ENCODE results near the gene ABCC1. TPM values are rescaled to one million over a fixed set of nuclear protein-coding genes. Genes with fewer than 3 reads are reported as not detected.
A peak's percentile ranks its signal among the peaks of the same experiment; 100 is the strongest.
"Not testable (repeated sequence)": the region's sequence is repeated elsewhere in the genome, so short reads cannot be mapped to it uniquely, and the experiment has no call there.

The ABCC1 gene
- total and polyA plus RNA-seq, 2 of the 4 experiments (the other 2 are of a cell fraction) = 39.4 to 66.0 TPM

DNA sequence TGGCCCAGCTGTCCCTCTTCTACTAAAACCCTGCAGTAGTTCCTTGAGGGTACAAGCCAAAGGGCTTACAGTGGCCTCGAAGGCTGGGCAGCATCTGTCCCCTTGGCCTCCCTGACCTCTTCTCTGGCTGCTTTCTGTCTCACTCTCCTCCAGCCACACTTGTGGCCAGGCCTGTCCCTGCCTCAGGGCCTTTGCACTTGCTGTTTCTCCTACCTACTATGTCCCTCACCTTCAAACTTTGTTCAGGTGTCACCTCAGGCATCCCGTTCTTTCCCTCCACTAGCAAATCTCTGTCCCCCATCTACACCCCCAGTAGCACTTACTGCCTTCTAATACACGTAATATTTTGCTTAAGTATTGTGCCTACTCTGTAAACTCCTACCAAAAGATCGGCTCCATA is 6.0 kb downstream of the ABCC1 start:
- H4K5ac ChIP-seq (ENCODE audit: low read depth, low read length) = no peak overlapping the region
- H3K4me2 ChIP-seq (ENCODE audit: low read depth, low read length) = no peak overlapping the region
- H3K4me1 ChIP-seq (ENCODE audit: control insufficient read depth, insufficient read depth, low read length) = peaks cover 25% of the 10 kb centered on the region
- H2AK5ac ChIP-seq (ENCODE audit: low read depth, low read length) = peak overlapping the region; percentile 40
- no peak overlapping the region for H3K56ac ChIP-seq (ENCODE audit: extremely low read depth, insufficient read depth, low read length)
- no peak overlapping the region for H4K91ac ChIP-seq (ENCODE audit: insufficient read depth, low read depth, low read length)
- H2AFZ ChIP-seq (replicated peaks; ENCODE audit: low read length, poor library complexity) = no peak overlapping the region
- CTCF ChIA-PET = no interaction called here
- WGBS, 2 experiments (ENCODE audit: extremely low coverage in 2 of 2, insufficient read length in 1 of 2) = 100% methylated on average over 2 of the region's 4 CpGs; no CpG with 5 or more reads in 1 of the 2 experiments
- POLR2A ChIA-PET (ENCODE audit: unreplicated experiment) = no interaction called here
- H3K9me1 ChIP-seq (ENCODE audit: insufficient read depth, low read length) = peaks cover 57% of the 10 kb centered on the region
- in situ Hi-C loops (cut with MboI; ENCODE audit: low sequenced_read_pairs) = no loop called here
- H3K14ac ChIP-seq (replicated peaks; ENCODE audit: low read depth, low read length) = no peak overlapping the region
- peak overlapping the region; percentile 23; the same call in 1 of the 2 replicates for H3K23ac ChIP-seq (ENCODE audit: low read depth, low read length)
- H3K4ac ChIP-seq (ENCODE audit: low read depth, low read length) = no peak overlapping the region
- ATAC-seq (ENCODE audit: low read depth) (no peak), DNase-seq (no peak)
- no peak overlapping the region for H2BK120ac ChIP-seq (ENCODE audit: low read depth, low read length)
- TF ChIP-seq POLR2A (IDR thresholded peaks at IDR 0.05; ENCODE audit: low read depth, low read length) = no peak
- TF ChIP-seq MAFK (IDR thresholded peaks at IDR 0.05; ENCODE audit: low read depth, low read length) = no peak
- no peak for TF ChIP-seq BHLHE40 (IDR thresholded peaks at IDR 0.05; ENCODE audit: low read depth, low read length)
- TF ChIP-seq, protein P1, sequence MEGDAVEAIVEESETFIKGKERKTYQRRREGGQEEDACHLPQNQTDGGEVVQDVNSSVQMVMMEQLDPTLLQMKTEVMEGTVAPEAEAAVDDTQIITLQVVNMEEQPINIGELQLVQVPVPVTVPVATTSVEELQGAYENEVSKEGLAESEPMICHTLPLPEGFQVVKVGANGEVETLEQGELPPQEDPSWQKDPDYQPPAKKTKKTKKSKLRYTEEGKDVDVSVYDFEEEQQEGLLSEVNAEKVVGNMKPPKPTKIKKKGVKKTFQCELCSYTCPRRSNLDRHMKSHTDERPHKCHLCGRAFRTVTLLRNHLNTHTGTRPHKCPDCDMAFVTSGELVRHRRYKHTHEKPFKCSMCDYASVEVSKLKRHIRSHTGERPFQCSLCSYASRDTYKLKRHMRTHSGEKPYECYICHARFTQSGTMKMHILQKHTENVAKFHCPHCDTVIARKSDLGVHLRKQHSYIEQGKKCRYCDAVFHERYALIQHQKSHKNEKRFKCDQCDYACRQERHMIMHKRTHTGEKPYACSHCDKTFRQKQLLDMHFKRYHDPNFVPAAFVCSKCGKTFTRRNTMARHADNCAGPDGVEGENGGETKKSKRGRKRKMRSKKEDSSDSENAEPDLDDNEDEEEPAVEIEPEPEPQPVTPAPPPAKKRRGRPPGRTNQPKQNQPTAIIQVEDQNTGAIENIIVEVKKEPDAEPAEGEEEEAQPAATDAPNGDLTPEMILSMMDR (conservative IDR thresholded peaks at IDR 0.05; ENCODE audit: low read depth, low read length) = no peak
- no peak for TF ChIP-seq RCOR1 (IDR thresholded peaks at IDR 0.05; ENCODE audit: insufficient replicate concordance, low read length)
- TF ChIP-seq CEBPB (IDR thresholded peaks at IDR 0.05; ENCODE audit: low read depth, low read length) = no peak
- TF ChIP-seq MAZ (IDR thresholded peaks at IDR 0.05; ENCODE audit: borderline replicate concordance, low read depth, low read length) = no peak
- no peak overlapping the region for H2BK20ac ChIP-seq (ENCODE audit: low read depth, low read length)
- H3K79me1 ChIP-seq (ENCODE audit: low read depth in 1 of 2, low read length in 2 of 2) = peaks cover 8 to 91% of the 10 kb centered on the region in 2 experiments
- no peak overlapping the region for H2AK9ac ChIP-seq (replicated peaks; ENCODE audit: low read depth, low read length, poor library complexity)
- no peak overlapping the region for H3K27ac ChIP-seq (ENCODE audit: insufficient read depth, low read length)
- intact Hi-C loops (cut with micrococcal nuclease) = no loop called here
- dilution Hi-C loops (cut with HindIII; ENCODE audit: low sequenced_read_pairs, unreplicated experiment) = no loop called here
- no peak overlapping the region for H3K18ac ChIP-seq (ENCODE audit: low read depth, low read length)
- H3K9ac ChIP-seq (ENCODE audit: low read depth, low read length) = no peak overlapping the region
- no peak overlapping the region for H4K8ac ChIP-seq (ENCODE audit: low read depth in 2 of 2, low read length in 2 of 2)
- no peak overlapping the region for H2BK15ac ChIP-seq (ENCODE audit: low read depth, low read length)
- H2BK5ac ChIP-seq (ENCODE audit: low read depth, low read length, poor library complexity, severe bottlenecking) = no peak overlapping the region
- H3K27me3 ChIP-seq (ENCODE audit: control insufficient read depth, insufficient read depth, low read length) = no peaks in the 10 kb centered on the region
- no peaks in the 10 kb centered on the region for H3K9me3 ChIP-seq (ENCODE audit: control insufficient read depth, insufficient read depth, low read length)
- peaks cover 100% of the 10 kb centered on the region for H4K20me1 ChIP-seq (ENCODE audit: insufficient read depth, low read length)
- BruUV-seq (replicated peaks) = no TSS peak
- H3K36me3 ChIP-seq (ENCODE audit: control insufficient read depth, insufficient read depth, low read length) = peaks cover 25% of the 10 kb centered on the region; the same call in 1 of the 2 replicates
- no peak overlapping the region for H3K4me3 ChIP-seq (ENCODE audit: insufficient read depth, low read depth, low read length)

DNA sequence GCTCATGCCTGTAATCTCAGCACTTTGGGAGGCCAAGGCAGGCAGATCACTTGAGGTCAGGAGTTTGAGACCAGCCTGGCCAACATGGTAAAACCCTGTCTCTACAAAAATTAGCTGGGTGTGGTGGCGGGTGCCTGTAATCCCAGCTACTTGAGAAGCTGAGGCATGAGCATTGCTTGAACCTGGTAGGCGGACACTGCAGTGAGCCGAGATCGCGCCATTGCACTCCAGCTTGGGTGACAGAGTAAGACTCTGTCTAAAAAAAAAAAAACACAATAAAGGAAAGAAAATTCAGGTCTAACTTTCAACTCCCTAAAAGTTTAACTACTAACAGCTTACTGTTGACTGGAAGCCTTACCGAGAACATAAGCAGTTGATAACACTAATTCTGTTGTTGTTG is 6.7 kb downstream of the ABCC1 start:
- POLR2A ChIA-PET (ENCODE audit: unreplicated experiment); dilution Hi-C loops (cut with HindIII; ENCODE audit: low sequenced_read_pairs, unreplicated experiment); H3K9ac ChIP-seq (ENCODE audit: low read depth, low read length); H2BK5ac ChIP-seq (ENCODE audit: low read depth, low read length, poor library complexity, severe bottlenecking); H2AFZ ChIP-seq (replicated peaks; ENCODE audit: low read length, poor library complexity); ATAC-seq (ENCODE audit: low read depth); H3K27me3 ChIP-seq (ENCODE audit: control insufficient read depth, insufficient read depth, low read length); H2AK9ac ChIP-seq (replicated peaks; ENCODE audit: low read depth, low read length, poor library complexity); H3K4ac ChIP-seq (ENCODE audit: low read depth, low read length); H2BK15ac ChIP-seq (ENCODE audit: low read depth, low read length); H2AK5ac ChIP-seq (ENCODE audit: low read depth, low read length); H2BK120ac ChIP-seq (ENCODE audit: low read depth, low read length); H3K56ac ChIP-seq (ENCODE audit: extremely low read depth, insufficient read depth, low read length); H3K9me3 ChIP-seq (ENCODE audit: control insufficient read depth, insufficient read depth, low read length); H2BK20ac ChIP-seq (ENCODE audit: low read depth, low read length); H4K91ac ChIP-seq (ENCODE audit: insufficient read depth, low read depth, low read length); H4K5ac ChIP-seq (ENCODE audit: low read depth, low read length); H3K18ac ChIP-seq (ENCODE audit: low read depth, low read length); H4K8ac ChIP-seq (ENCODE audit: low read depth in 2 of 2, low read length in 2 of 2); H3K4me2 ChIP-seq (ENCODE audit: low read depth, low read length); DNase-seq; BruUV-seq (replicated peaks); in situ Hi-C loops (cut with MboI; ENCODE audit: low sequenced_read_pairs); CTCF ChIA-PET; intact Hi-C loops (cut with micrococcal nuclease); H3K4me3 ChIP-seq (ENCODE audit: insufficient read depth, low read depth, low read length); H3K14ac ChIP-seq (replicated peaks; ENCODE audit: low read depth, low read length); H3K27ac ChIP-seq (ENCODE audit: insufficient read depth, low read length): not testable (repeated sequence)
- Histone ChIP-seq H3K36me3 (ENCODE audit: control insufficient read depth, insufficient read depth, low read length) (peaks cover 26% of the 10 kb centered on the region; the same call in 1 of the 2 replicates), H3K4me1 (ENCODE audit: control insufficient read depth, insufficient read depth, low read length) (peaks cover 29% of the 10 kb centered on the region), H3K79me1 (ENCODE audit: low read depth in 1 of 2, low read length in 2 of 2) (peaks cover 8 to 91% of the 10 kb centered on the region in 2 experiments), H3K9me1 (ENCODE audit: insufficient read depth, low read length) (peaks cover 64% of the 10 kb centered on the region), H4K20me1 (ENCODE audit: insufficient read depth, low read length) (peaks cover 100% of the 10 kb centered on the region), H3K23ac (ENCODE audit: low read depth, low read length) (0 out of 2 replicates have a peak overlapping the region, but pooled peaks have one; percentile 15)
- no CpG with 5 or more reads among the region's 6 CpGs for WGBS, 2 experiments (ENCODE audit: extremely low coverage in 2 of 2, insufficient read length in 1 of 2)

All from IMR-90 (cell line).